Right cardiac atrium (tissue), 5 donors: ENCODE results near the gene SNX9. TPM values are rescaled to one million over a fixed set of nuclear protein-coding genes. Genes with fewer than 3 reads are reported as not detected.

Source experiments
- ATAC-seq, 2 donors: fragments of 200-7000 bp; cut with Tn5 transposase; one replicate each; pipeline versions ENCODE4 v1.8.0 to v1.9.1; 2020; ENCODE audit warnings: moderate library complexity in 2 of 2, mild to moderate bottlenecking in 1 of 2
- DNase-seq, 3 donors: peaks; one replicate each; pipeline ENCODE4 v3.0.0-alpha.2; 2020
- H3K27ac ChIP-seq: one replicate; pipeline ENCODE4 v1.5.1; 2013; ENCODE audit warnings: mild to moderate bottlenecking, low read length, control low read depth, moderate library complexity
- H3K27me3 ChIP-seq: one replicate; pipeline ENCODE4 v1.6.1; 2013; ENCODE audit not compliant: control insufficient read depth, insufficient read depth
- H3K4me1 ChIP-seq: one replicate; pipeline ENCODE4 v1.6.1; 2013; ENCODE audit warnings: low read length; ENCODE audit not compliant: control insufficient read depth, insufficient read depth
- H3K4me3 ChIP-seq: one replicate; pipeline ENCODE4 v1.5.1; 2013; ENCODE audit warnings: low read length, control low read depth
- H3K9me3 ChIP-seq: one replicate; pipeline ENCODE4 v1.6.1; 2013; ENCODE audit warnings: low read length; ENCODE audit not compliant: control insufficient read depth
- WGBS: extraction: QIAGEN DNeasy Blood & Tissue Kit; methylation state at CpG from one replicate; pipeline ENCODE4 v1.1.7; 2013; 5-methylcytosine and 5-hydroxymethylcytosine counted together
- intact Hi-C, 4 donors: fragments of 100-400 bp; cut with DNase I; formaldehyde crosslinking; loops; one replicate each; pipeline versions ENCODE4 v1.11.0 to v1.14.0; 2022 to 2023
- polyA plus RNA-seq: library from polyadenylated mRNA; stranded (reverse); fragments of 200-250 nt; gene quantifications from one replicate; pipeline ENCODE4 v1.2.3, GENCODE V29; 2013
- total RNA-seq, 4 donors: library from RNA; stranded (reverse); fragmentation: NEBNext Ultra II Directional; extraction: Animal tissue kit (Norgen Biotek cat#: 25700); gene quantifications; one replicate each; pipeline ENCODE4 v1.2.1, GENCODE V29; 2021
- donor health status: healthy with polysubstance abuse.
- donor health status: DM: no; HTN: yes; CAD: no.
- donor health status: DM: no; HTN: no; CAD: no.
- donor health status: DM: no; HTN: yes; CAD: no; lungs with severe emphysema.
- donor health status: DM: yes; HTN: yes; CAD: no.

The SNX9 gene
- total and polyA plus RNA-seq, 5 donors: 24.1 to 41.9 (median 36.2) TPM

- H3K9me3 ChIP-seq: no peaks in the 10 kb centered on the region
- no peak overlapping the region for H3K4me3 ChIP-seq
- ATAC-seq (no peak), DNase-seq (peak in 1 of 3 donors; percentile 21)
- intact Hi-C loops: no loop called here
- H3K27me3 ChIP-seq: no peaks in the 10 kb centered on the region
- no peak overlapping the region for H3K27ac ChIP-seq
- 93% methylated on average over 2 of the region's 2 CpGs for WGBS
- no peaks in the 10 kb centered on the region for H3K4me1 ChIP-seq
Measured at GRCh38 chr6:157975456-157975855, 152.4 kb downstream of the SNX9 start.

GRCh38 chr6:157976345-157977175 lies 153.5 kb downstream of the SNX9 start:
- Histone ChIP-seq H3K27me3 (no peaks in the 10 kb centered on the region), H3K4me3 (no peak overlapping the region), H3K27ac (no peak overlapping the region), H3K4me1 (no peaks in the 10 kb centered on the region), H3K9me3 (no peaks in the 10 kb centered on the region)
- intact Hi-C loops: no loop called here
- DNase-seq (peak in 1 of 3 donors; percentile 41), ATAC-seq (no peak)
- WGBS: 96% methylated on average over 21 of the region's 21 CpGs

- H3K4me1 ChIP-seq: no peaks in the 10 kb centered on the region
- intact Hi-C loops: no loop called here
- peak in 1 of 3 donors; percentile 31 for DNase-seq
- no peaks in the 10 kb centered on the region for H3K27me3 ChIP-seq
- WGBS: 91% methylated on average over 10 of the region's 10 CpGs
- no peak overlapping the region for H3K4me3 ChIP-seq
- ATAC-seq: no peak
- no peak overlapping the region for H3K27ac ChIP-seq
- no peaks in the 10 kb centered on the region for H3K9me3 ChIP-seq
Measured at GRCh38 chr6:157977176-157977804, 154.2 kb downstream of the SNX9 start.

- DNase-seq (peak in 1 of 3 donors; percentile 38), ATAC-seq (no peak)
- WGBS: 79% methylated on average over 16 of the region's 16 CpGs
- intact Hi-C loops: no loop called here
- Histone ChIP-seq H3K9me3 (no peaks in the 10 kb centered on the region), H3K4me1 (no peaks in the 10 kb centered on the region), H3K27ac (no peak overlapping the region), H3K27me3 (no peaks in the 10 kb centered on the region), H3K4me3 (no peak overlapping the region)
Measured at GRCh38 chr6:157978021-157978783, 155.2 kb downstream of the SNX9 start.

- intact Hi-C loops: loop anchor here (5.0 to 10.0 kb wide), 5 partner anchors 62 to 92 kb away; no protein-coding TSS in a partner anchor
- H3K4me1 ChIP-seq: no peaks in the 10 kb centered on the region
- ATAC-seq (peak in 1 of 2 donors; percentile 58), DNase-seq (no peak)
- H3K4me3 ChIP-seq: no peak overlapping the region
- no peaks in the 10 kb centered on the region for H3K27me3 ChIP-seq
- no peaks in the 10 kb centered on the region for H3K9me3 ChIP-seq
- WGBS: 57% methylated on average over 19 of the region's 19 CpGs
- H3K27ac ChIP-seq: no peak overlapping the region
Measured at GRCh38 chr6:157980288-157981131, 157.5 kb downstream of the SNX9 start.

- WGBS: 14% methylated on average over 24 of the region's 24 CpGs
- Histone ChIP-seq H3K4me1 (no peaks in the 10 kb centered on the region), H3K9me3 (no peaks in the 10 kb centered on the region), H3K4me3 (peak overlapping the region; percentile 64), H3K27ac (no peak overlapping the region), H3K27me3 (no peaks in the 10 kb centered on the region)
- DNase-seq (peak; percentile 34 to 73 (median 67)), ATAC-seq (peak in 1 of 2 donors; percentile 41)
- intact Hi-C loops: loop anchor here (5.0 to 10.0 kb wide), 5 partner anchors 61 to 91 kb away; no protein-coding TSS in a partner anchor
Measured at GRCh38 chr6:157981132-157981394, 158.0 kb downstream of the SNX9 start.

GRCh38 chr6:157981395-157982101 lies 158.5 kb downstream of the SNX9 start, which contains the start of gene SYNJ2:
Gene SYNJ2, plus strand, starts transcription at chr6:157981863. Its CDS starts 99 bp downstream, at chr6:157981962.
- no peaks in the 10 kb centered on the region for H3K27me3 ChIP-seq
- H3K4me3 ChIP-seq: peak within 1 kb of the TSS; percentile 64
- WGBS: 1% methylated on average over 86 of the region's 86 CpGs
- H3K4me1 ChIP-seq: no peaks in the 10 kb centered on the region
- no peaks in the 10 kb centered on the region for H3K9me3 ChIP-seq
- DNase-seq: peak; percentile 76 to 91 (median 89)
- H3K27ac ChIP-seq: peak within 1 kb of the TSS; percentile 30
- intact Hi-C loops: loop anchor here (5.0 to 10.0 kb wide), 5 partner anchors 61 to 91 kb away; no protein-coding TSS in a partner anchor
- peak; percentile 84 to 92 for ATAC-seq

- ATAC-seq (peak; percentile 38 to 48), DNase-seq (peak; percentile 25 to 80 (median 75))
- 2% methylated on average over 36 of the region's 36 CpGs for WGBS
- intact Hi-C loops: loop anchor here (5.0 to 10.0 kb wide), 5 partner anchors 60 to 90 kb away; no protein-coding TSS in a partner anchor
- Histone ChIP-seq H3K9me3 (no peaks in the 10 kb centered on the region), H3K27ac (peak overlapping the region; percentile 30), H3K4me3 (peak overlapping the region; percentile 64), H3K4me1 (no peaks in the 10 kb centered on the region), H3K27me3 (no peaks in the 10 kb centered on the region)
Measured at GRCh38 chr6:157982102-157982562, 159.1 kb downstream of the SNX9 start.

- DNase-seq: no peak
- Histone ChIP-seq H3K9me3 (no peaks in the 10 kb centered on the region), H3K27me3 (no peaks in the 10 kb centered on the region), H3K4me3 (peak overlapping the region; percentile 64), H3K27ac (no peak overlapping the region), H3K4me1 (no peaks in the 10 kb centered on the region)
- intact Hi-C loops: loop anchor here (5.0 to 10.0 kb wide), 5 partner anchors 60 to 90 kb away; no protein-coding TSS in a partner anchor
- no peak for ATAC-seq
- WGBS: 57% methylated on average over 17 of the region's 17 CpGs
Measured at GRCh38 chr6:157982563-157983405, 159.7 kb downstream of the SNX9 start.
